ENCODE results near the gene SLX4IP. TPM values are rescaled to one million over a fixed set of nuclear protein-coding genes. Genes with fewer than 3 reads are reported as not detected.

Gene SLX4IP
- total RNA-seq, 1 experiment from 2014 or later, result 5.7 TPM

- no peak for DNase-seq (ENCODE audit: low spot score)
These were observed 7.1 kb upstream of the SLX4IP start for GRCh38 chr20:10428008-10428407.

GRCh38 chr20:10429443-10429981 lies 5.6 kb upstream of the SLX4IP start:
- DNase-seq (ENCODE audit: low spot score), result no peak

GRCh38 chr20:10430000-10430466 lies 5.1 kb upstream of the SLX4IP start:
- peak; percentile 42 for DNase-seq (ENCODE audit: low spot score)

GRCh38 chr20:10430704-10431103 lies 4.4 kb upstream of the SLX4IP start:
- DNase-seq (ENCODE audit: low spot score), result no peak

GRCh38 chr20:10432079-10432478 lies 3.0 kb upstream of the SLX4IP start:
- DNase-seq (ENCODE audit: low spot score), result no peak

GRCh38 chr20:10433014-10433622 lies 2.0 kb upstream of the SLX4IP start:
- DNase-seq (ENCODE audit: low spot score), result no peak

- peak; percentile 78 for DNase-seq (ENCODE audit: low spot score)
These were observed 1.3 kb upstream of the SLX4IP start, which contains the start of gene MKKS for GRCh38 chr20:10433623-10434466. Gene MKKS (minus strand): TSS chr20:10434222. CDS start chr20:10413514, 20,708 bp downstream.

- peak; percentile 98 for DNase-seq (ENCODE audit: low spot score)
These were observed 656 bp upstream of the SLX4IP start for GRCh38 chr20:10434467-10434831.

GRCh38 chr20:10436053-10436699 lies 1.1 kb downstream of the SLX4IP start:
- no peak for DNase-seq (ENCODE audit: low spot score)

GRCh38 chr20:10438217-10438616 lies 3.1 kb downstream of the SLX4IP start:
- no peak for DNase-seq (ENCODE audit: low spot score)

GRCh38 chr20:10443936-10444335 lies 8.8 kb downstream of the SLX4IP start:
- no peak for DNase-seq (ENCODE audit: low spot score)

- no peak for DNase-seq (ENCODE audit: low spot score)
These were observed 10.7 kb downstream of the SLX4IP start for GRCh38 chr20:10445758-10446157.

GRCh38 chr20:10447028-10447427 lies 11.9 kb downstream of the SLX4IP start:
- DNase-seq (ENCODE audit: low spot score), result peak; percentile 67

- DNase-seq (ENCODE audit: low spot score), result no peak
These were observed 13.4 kb downstream of the SLX4IP start for GRCh38 chr20:10448270-10449156.

GRCh38 chr20:10449270-10449669 lies 14.2 kb downstream of the SLX4IP start:
- no peak for DNase-seq (ENCODE audit: low spot score)

- no peak for DNase-seq (ENCODE audit: low spot score)
These were observed 18.1 kb downstream of the SLX4IP start for GRCh38 chr20:10453241-10453640.

- DNase-seq (ENCODE audit: low spot score), result no peak
These were observed 19.1 kb downstream of the SLX4IP start for GRCh38 chr20:10454151-10454750.

- DNase-seq (ENCODE audit: low spot score), result no peak
These were observed 26.4 kb downstream of the SLX4IP start for GRCh38 chr20:10461495-10461894.

GRCh38 chr20:10462516-10462915 lies 27.4 kb downstream of the SLX4IP start:
- DNase-seq (ENCODE audit: low spot score), result no peak

- no peak for DNase-seq (ENCODE audit: low spot score)
These were observed 28.5 kb downstream of the SLX4IP start for GRCh38 chr20:10463622-10464021.

GRCh38 chr20:10465135-10465534 lies 30.0 kb downstream of the SLX4IP start:
- no peak for DNase-seq (ENCODE audit: low spot score)

Data from A172 (cell line).